Caco-2 (cell line): ENCODE data around the gene TCERG1. TPM values are rescaled to one million over a fixed set of nuclear protein-coding genes. Genes with fewer than 3 reads are reported as not detected.

Experiments used
- BruUV-seq: library from RNA; stranded (reverse); fragments of 400-500 nt; replicated peaks from 2 replicates; lab custom pipeline; 2021; lab: Mats Ljungman, UMichigan
- CTCF ChIA-PET: fragments of 300-600 bp; sonication (Branson Sonifier 250); formaldehyde crosslinking; loops from one replicate; lab custom pipeline; 2022; ENCODE audit warnings: antibody characterized with exemption; lab: Charles Lee
- POLR2A ChIA-PET: fragments of 300-600 bp; sonication (Branson Sonifier 250); formaldehyde crosslinking; loops from one replicate; lab custom pipeline; 2022; ENCODE audit warnings: antibody characterized with exemption; lab: Charles Lee
- DNase-seq, 2 experiments: peaks; one replicate each; pipeline versions ENCODE4 v3.0.0 to v3.0.0-alpha.2; 2020 to 2022
- H3K27me3 ChIP-seq: replicated peaks from 2 replicates; pipeline ENCODE4 v1.6.0; 2011; ENCODE audit warnings: low read length; ENCODE audit not compliant: control insufficient read depth, insufficient read depth
- H3K36me3 ChIP-seq: 2 replicates; pipeline ENCODE4 v1.5.1; 2011; ENCODE audit warnings: low read length; ENCODE audit not compliant: control insufficient read depth, insufficient read depth
- H3K4me1 ChIP-seq: fragments of 250-450 bp; sonication (Bioruptor Pico); 2 replicates; pipeline ENCODE4 v1.5.1; 2020; ENCODE audit warnings: mild to moderate bottlenecking
- H3K4me3 ChIP-seq: 2 replicates; pipeline ENCODE4 v1.5.1; 2011; ENCODE audit warnings: low read depth, mild to moderate bottlenecking, control low read depth, low read length
- H3K9me3 ChIP-seq: fragments of 250-450 bp; sonication (Bioruptor Pico); 2 replicates; pipeline ENCODE4 v1.5.1; 2020; ENCODE audit warnings: mild to moderate bottlenecking, moderate library complexity
- H3K27ac Mint-ChIP-seq: one replicate; pipeline ENCODE4 v1.8.0; 2022; ENCODE audit warnings: mixed read lengths; ENCODE audit not compliant: unreplicated experiment
- H3K27me3 Mint-ChIP-seq: one replicate; pipeline ENCODE4 v1.8.0; 2022; ENCODE audit warnings: mixed read lengths; ENCODE audit not compliant: insufficient read depth, unreplicated experiment
- H3K36me3 Mint-ChIP-seq: one replicate; pipeline ENCODE4 v1.8.0; 2022; ENCODE audit warnings: mild to moderate bottlenecking, mixed read lengths; ENCODE audit not compliant: insufficient read depth, unreplicated experiment
- H3K4me1 Mint-ChIP-seq: one replicate; pipeline ENCODE4 v1.8.0; 2022; ENCODE audit warnings: low read depth, mixed read lengths; ENCODE audit not compliant: unreplicated experiment
- H3K4me3 Mint-ChIP-seq: one replicate; pipeline ENCODE4 v1.8.0; 2022; ENCODE audit warnings: mild to moderate bottlenecking, moderate library complexity, mixed read lengths; ENCODE audit not compliant: unreplicated experiment
- H3K9me3 Mint-ChIP-seq: one replicate; pipeline ENCODE4 v1.8.0; 2022; ENCODE audit warnings: mixed read lengths; ENCODE audit not compliant: unreplicated experiment
- CTCF ChIP-seq, 2 experiments: fragments of 200-600 bp in 1 of 2; IDR thresholded peaks; 1 replicate in 1 of 2; 2 replicates in 1 of 2; pipeline versions ENCODE4 v1.5.1 to v1.8.0; 2011 to 2022; ENCODE audit warnings: antibody characterized with exemption in 1 of 2, control low read depth in 1 of 2, inconsistent platforms in 1 of 2, low read depth in 1 of 2, low read length in 1 of 2, mild to moderate bottlenecking in 1 of 2, moderate library complexity in 1 of 2; ENCODE audit not compliant: insufficient read depth in 1 of 2, severe bottlenecking in 1 of 2, unreplicated experiment in 1 of 2
- intact Hi-C: fragments of 100-400 bp; cut with micrococcal nuclease; formaldehyde crosslinking; loops from one replicate; pipeline ENCODE4 v1.10.0; 2022; ENCODE audit not compliant: unreplicated experiment
- total RNA-seq: library from RNA; stranded (reverse); gene quantifications from 2 replicates; pipeline ENCODE4 v1.2.3, GENCODE V29; 2022

The TCERG1 gene
- total RNA-seq, 1 experiment from 2014 or later, result 97.1 TPM

- H3K9me3 Mint-ChIP-seq, result no peaks in the 10 kb centered on the region
Observed at GRCh38 chr5:146494656-146495055, 47.5 kb downstream of the TCERG1 start.

GRCh38 chr5:146499680-146500079, 52.5 kb downstream of the TCERG1 start:
- Mint-ChIP-seq H3K27me3 (no peaks in the 10 kb centered on the region), H3K36me3 (peaks cover 44% of the 10 kb centered on the region), H3K27ac (no peak overlapping the region), H3K4me1 (no peaks in the 10 kb centered on the region), H3K9me3 (no peaks in the 10 kb centered on the region), H3K4me3 (no peak overlapping the region)
- Histone ChIP-seq H3K4me3 (no peak overlapping the region), H3K27me3 (no peaks in the 10 kb centered on the region), H3K9me3 (no peaks in the 10 kb centered on the region), H3K4me1 (no peaks in the 10 kb centered on the region), H3K36me3 (peaks cover 5% of the 10 kb centered on the region)
- no TSS peak for BruUV-seq
- TF ChIP-seq CTCF (IDR thresholded peaks at IDR 0.05; ENCODE audit: insufficient read depth in 1 of 2, low read depth in 1 of 2, low read length in 1 of 2, severe bottlenecking in 1 of 2, unreplicated experiment in 1 of 2), result no peak
- CTCF ChIA-PET, result no interaction called here
- intact Hi-C loops, result no loop called here
- no peak for DNase-seq
- POLR2A ChIA-PET, result no interaction called here

More at GRCh38 chr5:146494656-146495055, 47.5 kb downstream of the TCERG1 start:
- Mint-ChIP-seq H3K4me3 (no peak overlapping the region), H3K36me3 (peaks cover 46% of the 10 kb centered on the region), H3K27me3 (no peaks in the 10 kb centered on the region), H3K27ac (no peak overlapping the region), H3K4me1 (no peaks in the 10 kb centered on the region)
- H3K36me3 ChIP-seq, result peaks cover 2% of the 10 kb centered on the region
- ChIA-PET POLR2A (no interaction called here), CTCF (no interaction called here)
- H3K9me3 ChIP-seq, result no peaks in the 10 kb centered on the region
- no TSS peak for BruUV-seq
- no peaks in the 10 kb centered on the region for H3K27me3 ChIP-seq
- H3K4me3 ChIP-seq, result no peak overlapping the region
- no peak for TF ChIP-seq CTCF (IDR thresholded peaks at IDR 0.05; ENCODE audit: insufficient read depth in 1 of 2, low read depth in 1 of 2, low read length in 1 of 2, severe bottlenecking in 1 of 2, unreplicated experiment in 1 of 2)
- intact Hi-C loops, result no loop called here
- no peaks in the 10 kb centered on the region for H3K4me1 ChIP-seq
- no peak for DNase-seq

GRCh38 chr5:146507428-146507827, 60.3 kb downstream of the TCERG1 start:
- peaks cover 5% of the 10 kb centered on the region; the same call in 1 of the 2 replicates for H3K36me3 ChIP-seq
- H3K4me3 ChIP-seq, result no peak overlapping the region
- H3K27me3 ChIP-seq, result no peaks in the 10 kb centered on the region
- peaks cover 83% of the 10 kb centered on the region for H3K36me3 Mint-ChIP-seq
- no peaks in the 10 kb centered on the region for H3K9me3 ChIP-seq
- intact Hi-C loops, result no loop called here
- H3K4me1 ChIP-seq, result 0 out of 2 replicates have a peak, but pooled peaks cover 5% of the 10 kb centered on the region
- no peak overlapping the region for H3K4me3 Mint-ChIP-seq
- POLR2A ChIA-PET, result no interaction called here
- CTCF ChIA-PET, result no interaction called here
- H3K4me1 Mint-ChIP-seq, result peaks cover 5% of the 10 kb centered on the region
- H3K9me3 Mint-ChIP-seq, result no peaks in the 10 kb centered on the region
- BruUV-seq, result no TSS peak
- H3K27me3 Mint-ChIP-seq, result no peaks in the 10 kb centered on the region
- no peak overlapping the region for H3K27ac Mint-ChIP-seq
- no peak for DNase-seq
- TF ChIP-seq CTCF (IDR thresholded peaks at IDR 0.05; ENCODE audit: insufficient read depth in 1 of 2, low read depth in 1 of 2, low read length in 1 of 2, severe bottlenecking in 1 of 2, unreplicated experiment in 1 of 2), result no peak
